Measurements from ENCODE around the gene NHEJ1.
A peak's percentile ranks its signal among the peaks of the same experiment; 100 is the strongest.

Gene NHEJ1

GRCh38 chr2:219182331-219183150 is 21.9 kb upstream of the NHEJ1 start:
- no peak for DNase-seq (ENCODE audit: low read depth in 2 of 2)

- no peak for DNase-seq (ENCODE audit: low read depth in 2 of 2)
Observed at GRCh38 chr2:219181531-219181930, 20.9 kb upstream of the NHEJ1 start.

GRCh38 chr2:219180961-219181360 is 20.3 kb upstream of the NHEJ1 start:
- no peak for DNase-seq (ENCODE audit: low read depth in 2 of 2)

GRCh38 chr2:219179601-219180465 is 19.2 kb upstream of the NHEJ1 start:
- DNase-seq (ENCODE audit: low read depth in 2 of 2), result no peak

GRCh38 chr2:219178377-219179175 is 18.0 kb upstream of the NHEJ1 start:
- DNase-seq (ENCODE audit: low read depth in 2 of 2), result peak in 1 of 2 donors; percentile 20

- DNase-seq (ENCODE audit: low read depth in 2 of 2), result peak; percentile 59 to 68
Observed at GRCh38 chr2:219177552-219178376, 17.1 kb upstream of the NHEJ1 start, which contains the start of gene RETREG2. TSS of gene RETREG2 (plus strand) at chr2:219178275. CDS start at chr2:219178353, 78 bp downstream.

GRCh38 chr2:219176818-219177551 is 16.4 kb upstream of the NHEJ1 start, which contains the start of gene CNPPD1:
TSS of gene CNPPD1 (minus strand) at chr2:219176925. CDS start at chr2:219176828, 97 bp downstream.
- DNase-seq (ENCODE audit: low read depth in 2 of 2), result peak; percentile 61 to 78

GRCh38 chr2:219175928-219176817 is 15.6 kb upstream of the NHEJ1 start:
- no peak for DNase-seq (ENCODE audit: low read depth in 2 of 2)

GRCh38 chr2:219175486-219175885 is 14.9 kb upstream of the NHEJ1 start:
- no peak for DNase-seq (ENCODE audit: low read depth in 2 of 2)

GRCh38 chr2:219174801-219175200 is 14.2 kb upstream of the NHEJ1 start:
- no peak for DNase-seq (ENCODE audit: low read depth in 2 of 2)

- DNase-seq (ENCODE audit: low read depth in 2 of 2), result no peak
Observed at GRCh38 chr2:219174146-219174545, 13.5 kb upstream of the NHEJ1 start.

- DNase-seq (ENCODE audit: low read depth in 2 of 2), result no peak
Observed at GRCh38 chr2:219173176-219173575, 12.6 kb upstream of the NHEJ1 start.

GRCh38 chr2:219172231-219173154 is 11.9 kb upstream of the NHEJ1 start:
- no peak for DNase-seq (ENCODE audit: low read depth in 2 of 2)

GRCh38 chr2:219171231-219171651 is 10.6 kb upstream of the NHEJ1 start:
- DNase-seq (ENCODE audit: low read depth in 2 of 2), result no peak

- DNase-seq (ENCODE audit: low read depth in 2 of 2), result no peak
Observed at GRCh38 chr2:219169930-219170654, 9.5 kb upstream of the NHEJ1 start, which contains the start of gene SLC23A3. TSS of gene SLC23A3 (minus strand) at chr2:219170029. CDS start at chr2:219169984, 45 bp downstream.

- DNase-seq (ENCODE audit: low read depth in 2 of 2), result no peak
Observed at GRCh38 chr2:219168932-219169331, 8.3 kb upstream of the NHEJ1 start.

- no peak for DNase-seq (ENCODE audit: low read depth in 2 of 2)
Observed at GRCh38 chr2:219168526-219168925, 7.9 kb upstream of the NHEJ1 start.

Measured in stimulated activated CD8-positive, alpha-beta memory T cell treated with anti-CD3 and anti-CD28 coated beads, Interleukin-2, amount 100 ng/mL, for 1 hour (primary cell).